NCI-H1436 (cell line): Measurements from ENCODE around the gene ZCCHC8.
"Not testable (repeated sequence)": the region's sequence is repeated elsewhere in the genome, so short reads cannot be mapped to it uniquely, and the experiment has no call there.

Experiments used
- DNase-seq: peaks from one replicate; lab custom pipeline; 2025; lab: John Stamatoyannopoulos, UW

The ZCCHC8 gene

GRCh38 chr12:122508163-122508562 lies 7.4 kb upstream of the ZCCHC8 start:
- no peak for DNase-seq

GRCh38 chr12:122506393-122506938 lies 5.7 kb upstream of the ZCCHC8 start:
- DNase-seq = no peak

GRCh38 chr12:122505419-122506051 lies 4.8 kb upstream of the ZCCHC8 start:
- DNase-seq = no peak

GRCh38 chr12:122503783-122504590 lies 3.3 kb upstream of the ZCCHC8 start:
- no peak for DNase-seq

- no peak for DNase-seq
Measured at GRCh38 chr12:122503147-122503751, 2.5 kb upstream of the ZCCHC8 start.

- DNase-seq = no peak
Measured at GRCh38 chr12:122501489-122501989, 807 bp upstream of the ZCCHC8 start.

- peak; percentile 70 for DNase-seq
Measured at GRCh38 chr12:122499991-122500684, 594 bp downstream of the ZCCHC8 start.

- DNase-seq = no peak
Measured at GRCh38 chr12:122495258-122495657, 5.5 kb downstream of the ZCCHC8 start.

GRCh38 chr12:122493222-122493621 lies 7.5 kb downstream of the ZCCHC8 start:
- not testable (repeated sequence) for DNase-seq

- DNase-seq = no peak
Measured at GRCh38 chr12:122491991-122492390, 8.7 kb downstream of the ZCCHC8 start.

GRCh38 chr12:122489038-122489437 lies 11.7 kb downstream of the ZCCHC8 start:
- DNase-seq = no peak

- not testable (repeated sequence) for DNase-seq
Measured at GRCh38 chr12:122487807-122488206, 12.9 kb downstream of the ZCCHC8 start.

GRCh38 chr12:122486805-122487426 lies 13.8 kb downstream of the ZCCHC8 start:
- DNase-seq = no peak

GRCh38 chr12:122486360-122486759 lies 14.4 kb downstream of the ZCCHC8 start:
- not testable (repeated sequence) for DNase-seq

GRCh38 chr12:122484385-122484784 lies 16.3 kb downstream of the ZCCHC8 start:
- not testable (repeated sequence) for DNase-seq

- no peak for DNase-seq
Measured at GRCh38 chr12:122483969-122484368, 16.8 kb downstream of the ZCCHC8 start.

GRCh38 chr12:122481861-122482260 lies 18.9 kb downstream of the ZCCHC8 start:
- DNase-seq = no peak

GRCh38 chr12:122480753-122481152 lies 20.0 kb downstream of the ZCCHC8 start:
- DNase-seq = no peak

GRCh38 chr12:122474324-122474716 lies 26.4 kb downstream of the ZCCHC8 start:
- DNase-seq = no peak

GRCh38 chr12:122473543-122474323 lies 27.0 kb downstream of the ZCCHC8 start:
- DNase-seq = no peak
